D721Med (cell line): ENCODE measurements around the gene ATP5F1D.

ENCODE experiments used
- DNase-seq: peaks from one replicate; pipeline ENCODE4 v3.0.0; 2011; ENCODE audit warnings: low spot score; ENCODE audit not compliant: insufficient read length
- FAIRE-seq: peaks from 2 replicates; lab custom pipeline; 2011; peaks lifted over from hg19 to GRCh38; lab: Jason Lieb, UNC
- TF ChIP-seq, protein P1 (sequence below): IDR thresholded peaks from 2 replicates; pipeline ENCODE4 v1.5.1; 2012; ENCODE audit warnings: mild to moderate bottlenecking, control low read depth; ENCODE audit not compliant: insufficient read depth; ENCODE audit errors: missing control alignments

Gene ATP5F1D

DNA sequence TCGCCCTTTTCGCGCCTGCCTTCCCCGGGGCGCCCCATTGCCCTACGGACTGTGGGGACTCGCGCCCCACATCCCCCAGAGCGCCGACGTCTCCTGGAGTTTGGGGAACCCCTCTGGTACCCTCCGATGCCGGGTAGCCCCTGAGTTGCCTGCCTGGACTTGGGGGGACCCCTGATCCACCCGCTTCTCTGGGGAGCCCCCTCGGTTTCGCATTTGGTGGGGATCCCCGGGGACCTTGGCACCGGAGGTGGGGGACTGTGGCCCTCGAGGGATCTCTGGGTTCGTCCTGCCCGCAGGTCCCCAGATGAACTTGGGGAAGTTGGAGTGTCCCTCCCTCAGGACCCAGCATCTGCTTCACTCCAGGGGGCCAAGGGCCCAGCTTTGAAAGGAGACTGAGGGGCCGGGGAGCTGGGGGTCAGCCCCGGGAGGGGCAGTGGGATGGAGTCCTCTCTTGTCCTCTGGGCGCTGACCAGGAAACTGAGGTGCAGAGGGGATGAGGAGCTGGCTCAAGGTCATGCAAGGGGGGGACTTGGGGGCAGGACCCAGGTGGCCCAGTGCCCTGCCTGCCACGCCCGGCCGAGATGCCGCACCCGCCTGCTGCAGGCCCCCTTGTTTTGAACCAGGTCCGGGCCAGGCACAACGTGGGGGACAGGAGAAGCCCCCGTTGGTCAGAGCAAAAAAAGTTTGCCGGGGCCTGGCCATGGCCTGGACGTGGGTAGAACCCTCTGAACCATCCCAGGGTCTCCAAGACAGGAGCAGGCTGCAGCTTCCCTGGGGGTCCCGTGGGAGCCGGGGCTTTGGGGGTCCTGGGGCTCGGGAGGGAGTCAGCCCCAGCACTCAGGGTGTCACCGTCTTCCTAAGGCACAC lies 45.2 kb downstream of the ATP5F1D start:
- no peak for FAIRE-seq
- TF ChIP-seq, protein P1, sequence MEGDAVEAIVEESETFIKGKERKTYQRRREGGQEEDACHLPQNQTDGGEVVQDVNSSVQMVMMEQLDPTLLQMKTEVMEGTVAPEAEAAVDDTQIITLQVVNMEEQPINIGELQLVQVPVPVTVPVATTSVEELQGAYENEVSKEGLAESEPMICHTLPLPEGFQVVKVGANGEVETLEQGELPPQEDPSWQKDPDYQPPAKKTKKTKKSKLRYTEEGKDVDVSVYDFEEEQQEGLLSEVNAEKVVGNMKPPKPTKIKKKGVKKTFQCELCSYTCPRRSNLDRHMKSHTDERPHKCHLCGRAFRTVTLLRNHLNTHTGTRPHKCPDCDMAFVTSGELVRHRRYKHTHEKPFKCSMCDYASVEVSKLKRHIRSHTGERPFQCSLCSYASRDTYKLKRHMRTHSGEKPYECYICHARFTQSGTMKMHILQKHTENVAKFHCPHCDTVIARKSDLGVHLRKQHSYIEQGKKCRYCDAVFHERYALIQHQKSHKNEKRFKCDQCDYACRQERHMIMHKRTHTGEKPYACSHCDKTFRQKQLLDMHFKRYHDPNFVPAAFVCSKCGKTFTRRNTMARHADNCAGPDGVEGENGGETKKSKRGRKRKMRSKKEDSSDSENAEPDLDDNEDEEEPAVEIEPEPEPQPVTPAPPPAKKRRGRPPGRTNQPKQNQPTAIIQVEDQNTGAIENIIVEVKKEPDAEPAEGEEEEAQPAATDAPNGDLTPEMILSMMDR = no peak
- DNase-seq = no peak

DNA sequence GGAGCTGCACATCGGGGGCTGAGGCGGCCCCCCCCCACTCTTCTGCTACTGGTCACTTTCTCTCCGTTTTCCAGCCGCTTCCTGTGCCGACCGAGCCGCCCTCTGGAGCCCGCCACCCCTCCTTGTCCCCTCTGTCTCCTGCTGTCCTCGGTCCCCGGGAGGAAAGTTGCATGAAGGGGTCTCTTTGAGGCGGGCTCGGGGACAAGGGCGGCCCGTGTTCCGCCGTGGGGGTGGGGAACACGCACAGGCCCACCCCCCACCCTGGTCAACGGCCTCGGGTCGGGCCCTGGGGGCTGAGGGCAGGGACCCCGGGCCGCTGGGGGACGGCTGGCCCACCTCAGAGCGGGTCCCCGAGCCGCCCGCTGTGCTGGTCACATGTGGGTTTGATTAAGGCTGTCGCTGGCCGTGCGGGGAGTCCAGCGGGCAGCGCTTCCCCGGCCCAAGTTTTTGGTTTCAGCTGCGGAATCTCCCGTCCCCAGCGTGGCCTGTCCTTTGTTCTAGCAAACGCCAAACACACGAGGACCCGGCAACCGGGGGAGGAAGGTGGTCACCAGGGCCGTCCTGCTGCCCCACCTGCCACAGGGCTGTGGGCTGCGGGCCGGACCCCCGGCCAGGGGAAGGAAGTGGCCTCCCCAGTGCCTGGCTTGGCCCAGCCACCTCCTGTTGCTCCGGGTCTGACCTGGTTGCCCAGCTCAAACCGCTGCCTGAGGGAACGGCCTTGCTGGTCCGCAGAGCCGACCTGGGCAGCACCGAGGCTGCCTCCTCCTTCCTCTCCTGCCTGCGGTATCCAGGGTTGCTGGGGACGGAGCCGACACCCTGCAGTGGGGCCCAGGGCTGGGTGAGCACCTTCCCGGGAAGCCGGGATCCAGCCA lies 46.0 kb downstream of the ATP5F1D start:
- FAIRE-seq (no peak), DNase-seq (no peak)
- TF ChIP-seq, protein P1 = no peak

DNA sequence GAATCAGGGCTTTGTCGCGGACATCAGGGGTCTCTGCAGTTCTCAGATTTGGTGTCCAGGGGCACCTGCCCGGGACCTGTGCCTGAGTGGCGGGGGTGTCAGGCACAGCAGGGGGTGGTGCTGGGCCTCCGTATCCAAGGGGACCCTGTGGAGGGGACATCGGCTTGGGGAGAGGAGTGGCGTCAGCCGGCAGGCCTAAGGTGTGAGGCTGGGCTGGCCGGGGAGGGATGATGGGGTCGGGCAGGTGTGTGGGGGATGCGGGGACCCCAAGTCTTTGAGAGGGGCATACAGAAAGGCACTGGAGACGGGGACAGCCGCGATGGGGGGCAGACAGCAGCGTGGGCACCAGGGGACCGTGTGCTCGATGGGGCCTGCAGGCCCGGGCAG lies 46.7 kb downstream of the ATP5F1D start:
- FAIRE-seq (no peak), DNase-seq (no peak)
- TF ChIP-seq, protein P1 = no peak

DNA sequence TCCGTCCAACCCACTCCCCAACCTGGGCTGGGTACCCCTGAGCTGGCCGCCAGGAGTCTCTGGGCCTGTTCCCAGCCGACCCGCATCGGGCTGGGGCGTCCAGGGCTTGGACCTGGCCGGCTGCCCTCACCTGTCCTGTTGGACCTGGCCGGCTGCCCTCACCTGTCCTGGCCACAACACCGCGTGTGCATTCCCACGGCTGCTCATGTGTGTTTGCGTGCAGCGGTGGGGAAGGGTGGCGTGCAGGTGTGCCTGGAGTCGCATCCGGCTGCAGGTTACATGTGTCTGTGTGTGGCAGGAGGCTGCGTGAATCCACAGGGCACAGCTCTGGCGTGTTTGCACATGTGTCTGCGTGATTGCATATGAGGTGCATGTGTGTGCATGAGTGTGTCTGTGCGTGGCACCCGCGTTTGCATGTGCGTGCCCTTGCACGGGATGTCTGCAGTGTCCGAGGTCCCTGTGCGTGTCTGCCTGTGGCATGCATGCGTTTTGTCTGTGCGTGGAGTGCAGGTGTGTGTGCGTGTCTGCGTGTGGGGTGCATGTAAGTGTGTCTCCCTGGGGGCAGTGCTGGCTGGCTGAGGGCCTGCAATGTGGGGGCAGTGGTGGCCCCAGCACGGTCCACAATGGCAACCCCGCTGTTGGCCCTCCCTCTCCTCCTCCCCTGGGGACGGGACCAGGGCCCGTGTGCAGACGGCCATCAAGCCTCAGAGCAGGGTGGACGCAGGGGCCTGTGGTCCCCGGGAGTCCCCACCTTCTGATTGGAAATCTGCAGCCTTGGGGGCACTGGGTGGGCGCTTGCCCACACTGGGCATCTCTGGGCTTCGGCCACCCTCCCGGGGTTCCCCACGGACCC lies 47.5 kb downstream of the ATP5F1D start:
- FAIRE-seq = no peak
- TF ChIP-seq, protein P1 = no peak
- no peak for DNase-seq

DNA sequence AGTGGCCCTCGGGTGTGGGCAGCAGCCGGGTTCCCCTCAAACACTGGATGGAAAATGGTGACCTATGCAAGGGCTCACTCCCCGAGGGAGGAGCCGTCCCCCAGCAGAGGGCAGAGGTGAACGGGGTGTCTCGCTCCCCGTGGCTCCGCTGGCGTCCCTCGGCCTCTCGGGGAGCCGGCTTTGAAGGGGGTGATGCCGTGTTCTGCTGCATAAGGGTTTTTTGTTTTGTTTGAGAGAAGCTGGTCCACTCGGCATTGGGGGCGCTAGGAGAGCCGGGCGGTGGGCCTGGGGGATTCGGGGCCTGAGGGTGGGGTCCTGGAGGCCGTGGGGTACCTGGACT lies 48.1 kb downstream of the ATP5F1D start:
- TF ChIP-seq, protein P1 = no peak
- FAIRE-seq (no peak), DNase-seq (no peak)

DNA sequence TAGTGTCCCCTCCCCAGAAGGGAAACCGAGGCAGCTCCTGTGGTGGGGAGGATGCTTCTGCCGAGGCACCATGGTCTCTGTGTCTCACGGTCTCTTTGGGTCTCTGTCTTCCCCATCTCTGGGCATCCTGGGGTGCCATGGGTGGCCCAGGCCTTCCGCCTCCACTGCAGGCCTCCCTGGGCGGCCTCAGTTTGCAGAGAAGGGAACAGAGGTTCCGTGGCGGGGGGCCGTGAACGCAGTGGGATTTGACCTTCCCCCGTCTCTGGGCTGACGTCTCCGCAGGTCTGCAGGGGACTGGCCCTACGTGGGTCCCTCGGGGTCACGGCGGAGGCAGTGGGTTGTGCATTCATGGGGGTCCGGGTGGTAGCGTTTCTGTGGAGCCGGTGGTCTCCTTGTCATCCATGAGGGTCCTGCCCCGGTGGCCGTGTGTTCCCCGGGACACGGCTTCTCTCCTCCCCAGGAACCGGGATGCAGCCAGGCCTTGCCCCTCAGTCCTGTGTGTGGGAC lies 48.7 kb downstream of the ATP5F1D start:
- FAIRE-seq (no peak), DNase-seq (no peak)
- TF ChIP-seq, protein P1 = no peak
